Activated CD4-positive, CD25-positive, alpha-beta regulatory T cell treated with anti-CD3 and anti-CD28 coated beads, Interleukin-2, amount 50 U/mL, for 72 hours (primary cell): ENCODE data around the gene KRT16.
"Not testable (repeated sequence)": the region's sequence is repeated elsewhere in the genome, so short reads cannot be mapped to it uniquely, and the experiment has no call there.

Source experiments
- DNase-seq: peaks from one replicate; pipeline ENCODE4 v3.0.0; 2021

The KRT16 gene

GRCh38 chr17:41627316-41628072 is 14.9 kb upstream of the KRT16 start:
- no peak for DNase-seq

- DNase-seq, result not testable (repeated sequence)
Measured at GRCh38 chr17:41626914-41627295, 14.3 kb upstream of the KRT16 start.

- not testable (repeated sequence) for DNase-seq
Measured at GRCh38 chr17:41626028-41626913, 13.7 kb upstream of the KRT16 start.

GRCh38 chr17:41625602-41626001 is 13.0 kb upstream of the KRT16 start:
- no peak for DNase-seq

- no peak for DNase-seq
Measured at GRCh38 chr17:41624208-41625101, 11.9 kb upstream of the KRT16 start, which contains the start of gene KRT17. KRT17 (minus strand) TSS chr17:41624575; CDS start chr17:41624509, 66 bp downstream.

- DNase-seq, result not testable (repeated sequence)
Measured at GRCh38 chr17:41623184-41623861, 10.8 kb upstream of the KRT16 start.

GRCh38 chr17:41622340-41623183 is 10.0 kb upstream of the KRT16 start:
- DNase-seq, result not testable (repeated sequence)

GRCh38 chr17:41621916-41622315 is 9.3 kb upstream of the KRT16 start:
- DNase-seq, result no peak

- DNase-seq, result not testable (repeated sequence)
Measured at GRCh38 chr17:41621435-41621817, 8.9 kb upstream of the KRT16 start.

- no peak for DNase-seq
Measured at GRCh38 chr17:41620583-41621434, 8.2 kb upstream of the KRT16 start.

GRCh38 chr17:41619927-41620582 is 7.5 kb upstream of the KRT16 start:
- DNase-seq, result not testable (repeated sequence)

GRCh38 chr17:41619036-41619926 is 6.7 kb upstream of the KRT16 start:
- DNase-seq, result peak; percentile 15

GRCh38 chr17:41618341-41619035 is 5.9 kb upstream of the KRT16 start:
- DNase-seq, result no peak

GRCh38 chr17:41617698-41618097 is 5.1 kb upstream of the KRT16 start:
- DNase-seq, result no peak

- no peak for DNase-seq
Measured at GRCh38 chr17:41617136-41617535, 4.6 kb upstream of the KRT16 start.

- not testable (repeated sequence) for DNase-seq
Measured at GRCh38 chr17:41616486-41616885, 3.9 kb upstream of the KRT16 start.

GRCh38 chr17:41615454-41615853 is 2.9 kb upstream of the KRT16 start:
- DNase-seq, result no peak

- not testable (repeated sequence) for DNase-seq
Measured at GRCh38 chr17:41614767-41615166, 2.2 kb upstream of the KRT16 start.
